Fibroblast of skin of right quadriceps (primary cell): Measurements from ENCODE around the gene ARHGAP15.
A peak's percentile ranks its signal among the peaks of the same experiment; 100 is the strongest.

ENCODE experiments used
- DNase-seq: peaks from one replicate; pipeline ENCODE4 v3.0.0-alpha.2; 2013

Gene ARHGAP15

DNA sequence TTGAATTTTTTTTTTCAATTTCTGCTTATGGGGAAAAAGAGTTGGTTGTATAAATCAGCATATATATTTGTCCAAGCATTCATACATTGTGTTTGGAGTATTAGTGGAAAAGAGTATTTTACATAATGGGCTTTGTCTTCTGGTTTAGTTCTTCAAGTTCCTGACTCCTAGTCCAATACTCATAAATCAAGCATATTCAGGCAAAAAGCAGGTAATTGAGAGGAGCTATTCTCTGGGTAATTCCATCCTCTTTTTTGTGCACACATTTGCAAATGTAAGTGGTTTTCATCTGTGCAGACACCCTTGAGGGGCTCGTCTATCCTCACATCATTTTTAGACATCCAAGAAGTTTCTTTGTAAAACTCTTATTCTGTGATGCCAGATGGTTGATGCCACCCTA, 337.2 kb downstream of the ARHGAP15 start:
- DNase-seq: no peak

DNA sequence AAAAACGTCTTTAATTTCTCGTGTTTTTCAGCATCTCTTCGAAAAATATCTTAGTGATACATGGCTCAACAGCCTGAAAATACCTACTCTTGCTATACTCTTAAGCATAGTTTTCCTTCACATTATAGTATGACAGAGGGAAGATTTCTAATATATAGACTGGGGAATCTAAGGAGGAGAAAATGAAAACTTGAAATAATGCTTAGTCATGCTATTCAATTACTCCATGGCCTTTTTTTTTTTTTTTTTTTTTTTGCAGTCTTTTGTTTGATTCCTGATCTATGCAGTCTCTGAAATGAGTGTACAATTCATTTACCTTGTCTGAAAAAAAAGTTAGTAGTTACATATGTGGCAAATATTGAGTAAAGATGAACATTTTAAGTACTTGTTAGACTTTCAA, 337.8 kb downstream of the ARHGAP15 start:
- DNase-seq: no peak

DNA sequence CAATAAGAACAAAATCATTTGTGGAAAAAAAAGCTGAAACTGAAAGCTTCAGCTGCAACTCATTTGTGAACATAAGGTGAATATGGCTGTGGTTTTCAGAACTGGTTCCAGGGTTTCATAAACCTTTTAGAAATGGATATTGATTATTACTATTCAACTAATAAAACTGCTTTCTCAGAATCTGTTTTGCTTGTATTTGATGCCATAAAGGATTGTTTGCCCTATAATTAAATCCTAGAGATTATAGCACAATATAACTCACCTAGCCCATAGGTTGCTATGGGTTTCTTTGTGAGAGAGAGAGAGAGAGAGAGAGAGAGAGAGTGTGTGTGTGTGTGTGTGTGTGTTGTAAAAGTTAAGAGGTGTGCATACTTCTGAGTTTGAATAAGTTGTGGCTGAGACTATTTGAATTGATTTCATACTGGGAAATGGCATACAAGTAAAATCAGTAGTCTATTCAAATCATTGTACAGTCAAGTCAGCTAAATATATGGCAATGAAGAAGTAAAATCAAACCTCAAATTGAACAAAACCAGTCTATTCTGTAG, 339.2 kb downstream of the ARHGAP15 start:
- no peak for DNase-seq

DNA sequence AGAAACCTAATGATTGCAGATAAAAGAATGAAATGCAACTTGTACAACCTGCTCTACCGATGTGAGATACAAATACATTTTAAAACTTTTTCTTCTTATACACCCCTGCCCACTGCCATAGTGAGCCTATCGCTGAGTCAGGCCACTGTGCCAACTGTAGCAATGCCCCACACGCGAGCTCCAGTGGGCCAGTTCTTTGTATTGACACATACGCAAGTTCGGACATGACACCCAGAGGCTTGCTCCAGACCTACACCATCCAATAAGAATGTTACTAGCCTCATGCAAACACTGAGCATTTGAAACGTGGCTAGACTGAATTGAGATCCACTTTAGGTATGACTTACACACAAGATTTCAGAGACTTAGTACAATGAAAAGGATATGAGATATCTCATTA, 340.1 kb downstream of the ARHGAP15 start:
- no peak for DNase-seq

DNA sequence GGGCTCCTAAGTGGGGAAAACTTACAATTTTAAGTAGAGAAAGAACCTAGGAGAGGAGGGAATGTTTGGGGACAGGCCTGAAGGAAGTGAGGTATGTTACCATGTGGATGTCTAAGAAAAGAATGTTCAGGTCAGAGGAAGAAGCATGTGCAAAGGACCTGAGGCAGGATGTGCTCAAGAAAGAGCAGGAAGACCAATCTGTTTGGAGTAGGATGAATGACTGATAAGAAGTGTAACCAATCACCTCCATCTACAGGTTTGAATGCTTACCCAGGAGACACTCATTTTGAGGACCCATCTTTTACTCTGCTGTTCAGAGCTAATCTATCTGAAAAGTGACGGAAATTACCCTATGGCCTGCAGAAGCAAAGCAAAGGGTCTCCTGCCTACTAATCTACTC, 342.3 kb downstream of the ARHGAP15 start:
- no peak for DNase-seq

DNA sequence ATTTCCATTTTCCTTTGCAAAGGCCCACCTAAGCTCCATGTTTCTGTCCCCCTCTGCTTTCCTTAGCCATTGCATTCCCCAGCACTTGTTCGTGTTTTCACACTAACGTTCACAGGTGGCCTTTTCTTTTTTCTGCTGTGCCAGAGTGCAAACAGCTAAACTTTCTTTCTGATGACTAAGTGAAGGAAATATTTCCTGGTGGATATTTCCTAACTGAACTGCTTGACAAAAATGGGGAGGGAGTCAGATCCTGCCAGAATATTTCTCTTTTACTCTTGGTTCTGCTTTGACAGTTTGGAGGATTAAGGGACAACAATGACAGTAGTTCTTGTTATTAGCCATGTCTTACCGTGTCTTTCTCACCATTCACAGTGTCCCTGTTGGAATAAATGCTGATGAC, 344.0 kb downstream of the ARHGAP15 start:
- DNase-seq: peak; percentile 76

DNA sequence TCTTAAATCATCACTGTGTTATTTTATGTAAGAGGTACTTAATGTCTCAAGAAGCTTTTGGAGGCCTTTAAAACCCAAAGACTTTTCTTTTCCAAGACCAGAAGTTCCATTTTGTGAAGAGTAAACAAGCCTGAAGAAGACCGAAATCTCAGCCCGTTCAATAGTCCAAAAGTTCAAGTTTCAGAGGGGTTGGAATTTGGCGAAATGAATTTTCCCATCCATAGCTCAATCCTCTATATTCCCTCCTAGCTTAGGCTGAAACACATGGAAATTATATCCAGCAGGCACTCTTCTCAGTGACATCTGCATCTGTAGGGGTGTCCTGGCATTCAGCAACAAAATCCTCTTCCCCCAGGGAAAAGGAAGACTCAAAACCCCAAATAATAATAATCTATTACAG, 344.6 kb downstream of the ARHGAP15 start:
- DNase-seq: no peak

DNA sequence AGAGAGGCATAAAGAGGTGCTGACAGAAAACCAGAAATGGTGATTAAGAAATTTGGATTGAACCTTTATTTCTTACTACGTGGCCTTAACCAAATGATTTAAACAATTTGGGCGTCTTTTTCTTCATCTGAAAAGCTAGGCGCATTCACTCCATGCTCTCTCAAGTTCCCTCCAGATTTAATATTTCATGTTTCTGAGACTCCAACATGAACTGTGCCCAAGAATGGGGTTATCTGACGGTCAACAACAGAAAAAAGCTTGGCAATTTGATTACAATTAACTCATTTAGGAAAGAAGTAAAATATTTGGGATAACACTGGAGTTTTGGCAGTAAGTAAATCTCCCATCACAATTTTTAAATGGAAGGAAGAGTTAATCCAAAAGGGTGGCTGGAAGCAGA, 345.4 kb downstream of the ARHGAP15 start:
- DNase-seq: no peak

DNA sequence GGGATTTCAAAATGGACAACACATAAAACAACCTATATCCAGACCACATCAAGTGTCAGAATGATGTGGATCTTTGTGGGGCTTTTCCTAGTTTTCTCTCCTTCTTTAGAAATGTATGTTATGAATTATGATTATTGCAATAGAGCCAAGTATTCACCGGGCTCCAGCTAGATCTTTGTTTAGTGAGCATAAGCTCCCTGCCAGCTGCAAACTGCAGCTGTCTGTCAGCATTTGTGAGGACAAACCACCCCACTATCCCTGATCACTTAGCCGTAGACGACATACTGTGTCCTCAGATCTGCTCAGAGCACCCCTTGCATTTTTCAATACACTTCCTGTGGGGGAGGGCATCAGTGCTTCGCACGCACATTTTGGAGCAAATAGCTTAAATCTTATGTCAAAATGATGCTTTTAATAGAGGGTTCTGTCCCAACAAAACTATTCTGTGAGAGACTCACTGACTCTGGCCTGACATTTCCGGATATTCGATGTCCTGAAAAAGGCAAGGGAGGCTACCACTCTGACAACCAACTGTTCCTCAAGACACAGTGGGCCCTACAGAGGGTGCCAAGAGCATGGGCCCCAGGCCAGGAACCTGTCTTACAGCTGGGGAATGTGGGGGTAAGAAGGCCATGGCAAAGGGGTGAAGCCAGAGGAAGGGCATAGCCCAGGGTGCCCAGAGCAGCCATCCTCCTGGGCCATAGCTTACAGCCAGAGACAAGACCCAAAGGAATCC, 346.0 kb downstream of the ARHGAP15 start:
- DNase-seq: peak; percentile 41

DNA sequence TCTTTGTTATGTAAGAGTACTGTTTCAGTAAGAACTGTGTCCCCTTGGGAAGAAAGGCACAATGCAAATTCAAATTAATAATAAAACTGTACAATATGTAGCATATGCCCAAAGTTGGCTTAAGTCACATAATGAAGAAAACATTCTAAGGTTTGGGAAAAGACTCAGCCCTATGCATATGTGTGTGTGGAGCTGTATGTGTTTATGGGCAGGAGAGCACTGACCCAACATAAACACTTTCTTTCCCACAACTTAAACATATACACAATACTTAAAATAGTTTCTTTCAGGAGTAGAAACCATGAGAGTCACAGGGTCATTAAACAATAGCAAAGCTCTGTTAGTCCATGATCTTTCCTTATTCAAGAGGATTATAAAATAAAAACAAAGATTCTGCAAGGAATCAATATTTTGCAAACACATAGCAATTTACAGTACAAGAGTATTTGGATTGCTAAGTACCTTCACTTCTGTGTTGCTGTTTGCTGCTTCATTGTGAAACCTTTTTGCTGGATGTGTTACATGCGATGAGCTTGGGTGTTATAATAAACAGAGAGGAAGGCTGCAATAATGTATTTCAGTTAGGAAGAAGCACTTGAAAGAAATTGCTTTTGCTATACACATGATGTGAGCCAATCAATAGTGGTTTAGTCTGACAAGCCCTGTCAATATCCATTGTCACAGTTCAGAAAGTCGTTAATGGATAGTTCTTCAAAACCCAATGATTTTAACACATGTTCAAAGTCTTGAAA, 347.3 kb downstream of the ARHGAP15 start:
- peak; percentile 13 for DNase-seq

DNA sequence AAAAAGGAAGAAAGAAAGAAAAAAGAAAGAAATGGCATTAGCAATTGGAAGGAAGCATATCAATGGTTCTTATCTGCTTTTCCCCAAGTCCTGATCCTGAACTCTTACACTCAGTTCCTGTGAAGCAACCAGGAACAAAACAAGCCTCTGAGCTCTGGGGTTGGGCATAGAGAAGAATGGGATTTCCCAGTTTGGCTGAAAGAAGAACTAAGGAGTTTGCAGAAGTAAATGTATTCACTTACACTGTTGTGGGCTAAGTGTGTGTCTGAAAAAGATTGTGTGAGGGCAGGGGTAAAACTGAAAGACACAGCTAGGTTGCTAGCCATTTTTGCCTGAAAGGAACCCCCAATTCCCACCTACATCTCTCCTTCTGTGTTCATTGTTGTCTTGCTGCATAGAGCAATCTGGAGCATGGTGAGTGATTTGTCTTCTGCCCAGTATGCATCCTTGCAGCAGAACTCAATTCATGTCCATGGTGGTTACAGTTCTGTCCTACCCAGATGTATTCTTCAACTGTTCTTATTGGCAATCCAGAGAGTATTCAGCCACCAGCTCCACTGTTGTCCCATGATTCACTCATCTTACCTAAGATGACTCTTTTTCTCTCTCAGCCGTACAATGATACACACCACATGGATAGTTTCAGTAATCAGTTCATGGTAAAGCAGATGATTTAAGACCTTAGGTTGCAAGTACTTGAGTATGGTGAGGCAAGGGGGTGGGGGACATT, 348.7 kb downstream of the ARHGAP15 start:
- no peak for DNase-seq

DNA sequence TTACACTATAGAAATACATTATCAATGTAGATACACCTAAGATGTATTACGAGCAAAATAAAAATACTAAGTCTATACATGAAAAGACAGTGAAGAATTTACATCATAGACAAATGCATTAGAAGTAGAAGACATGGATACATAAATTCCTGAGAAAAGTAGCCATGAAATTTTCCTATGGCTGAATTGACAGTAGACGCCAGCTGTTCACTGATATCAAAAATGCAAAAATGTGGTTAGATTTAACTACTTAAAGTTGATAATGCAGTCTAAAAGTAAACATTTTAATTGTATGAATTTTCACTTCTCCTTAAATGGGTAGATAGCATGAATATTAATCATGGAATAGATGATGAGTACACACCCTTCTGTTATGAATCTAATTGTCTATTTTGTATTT, 350.9 kb downstream of the ARHGAP15 start:
- no peak for DNase-seq

DNA sequence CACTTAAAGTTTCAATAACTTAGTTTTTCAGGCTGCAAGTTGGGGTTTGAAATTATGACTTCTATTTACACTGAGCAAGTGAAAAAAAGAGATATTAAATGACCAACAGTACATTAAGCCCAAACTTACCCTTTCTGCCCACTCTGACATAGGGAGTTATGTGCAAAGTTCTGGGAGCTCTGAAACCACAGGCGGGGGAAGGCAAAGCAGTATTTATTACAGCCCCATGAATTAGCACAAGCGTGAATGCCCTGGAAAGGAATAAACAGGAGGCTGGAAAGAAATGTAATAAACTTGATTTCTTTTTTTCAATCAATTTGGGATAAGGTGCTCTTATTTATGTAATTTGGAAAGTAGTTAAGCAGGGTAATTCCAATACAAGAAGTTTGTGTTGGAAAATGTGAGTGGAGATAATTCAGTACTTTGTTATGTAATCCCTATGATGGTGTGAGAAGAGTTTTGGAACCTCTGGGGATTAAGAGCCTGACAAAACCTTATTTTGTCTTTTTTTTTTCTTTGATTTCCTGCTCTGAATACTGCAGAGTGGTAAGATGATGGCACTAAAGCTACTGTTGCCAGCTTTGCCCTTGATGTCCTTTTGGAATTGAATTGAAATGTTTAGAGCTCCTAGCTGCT, 351.5 kb downstream of the ARHGAP15 start:
- DNase-seq: no peak

DNA sequence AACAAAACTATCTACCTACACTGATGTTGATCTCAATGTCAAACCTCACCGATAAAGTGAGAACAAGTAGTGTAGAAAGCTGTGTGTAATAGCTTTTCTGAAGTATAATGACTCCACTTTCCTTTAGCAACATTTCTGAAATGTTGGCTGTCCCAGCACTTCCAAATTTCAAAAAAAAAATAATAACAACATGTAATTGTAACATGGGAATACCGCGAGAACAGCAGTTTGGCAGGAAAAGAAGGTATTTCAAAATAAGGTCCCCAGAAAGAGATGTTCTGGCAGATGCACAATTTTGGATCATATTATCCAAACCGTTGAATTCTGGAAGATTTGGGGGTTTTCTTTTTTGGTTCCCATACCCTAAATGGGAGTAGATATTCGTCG, 352.0 kb downstream of the ARHGAP15 start:
- DNase-seq: no peak

DNA sequence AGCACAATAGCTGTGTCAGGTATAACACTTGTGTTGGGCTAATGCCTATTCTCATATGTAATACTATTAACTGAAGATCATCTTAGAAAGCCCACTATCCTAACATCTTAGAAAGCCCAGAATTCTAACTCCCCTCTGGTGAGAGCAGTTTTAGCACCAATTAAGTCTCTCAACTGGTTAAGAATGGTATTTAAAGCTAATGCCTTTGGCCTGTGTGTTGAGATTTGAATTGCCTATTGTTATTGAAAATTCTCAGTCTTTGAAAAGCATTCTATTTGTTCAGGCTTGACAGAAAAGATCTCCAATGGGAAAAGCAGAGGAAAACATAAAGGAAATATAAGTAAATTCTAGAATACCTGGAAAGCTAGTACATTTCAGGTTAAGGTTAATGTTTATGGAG, 352.5 kb downstream of the ARHGAP15 start:
- DNase-seq: no peak

DNA sequence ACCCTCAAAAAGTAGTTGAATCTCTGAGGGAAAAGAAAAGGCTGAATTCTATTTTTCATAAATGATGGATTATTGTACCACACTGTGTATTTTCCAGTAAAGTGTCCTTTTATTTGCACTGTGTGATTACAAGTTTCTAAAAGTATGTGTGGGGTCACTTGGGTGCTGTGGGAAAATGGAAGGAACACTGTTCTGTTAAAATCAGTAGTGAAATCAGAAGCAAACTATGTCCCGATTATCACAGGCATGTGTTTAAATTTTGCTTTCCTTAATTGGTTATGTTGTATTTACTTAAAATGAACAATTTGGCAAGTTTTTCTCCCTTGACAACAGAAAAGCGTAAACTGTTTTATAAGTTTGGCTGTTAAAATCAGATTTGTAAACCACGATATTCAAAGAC, 353.1 kb downstream of the ARHGAP15 start:
- DNase-seq: no peak

DNA sequence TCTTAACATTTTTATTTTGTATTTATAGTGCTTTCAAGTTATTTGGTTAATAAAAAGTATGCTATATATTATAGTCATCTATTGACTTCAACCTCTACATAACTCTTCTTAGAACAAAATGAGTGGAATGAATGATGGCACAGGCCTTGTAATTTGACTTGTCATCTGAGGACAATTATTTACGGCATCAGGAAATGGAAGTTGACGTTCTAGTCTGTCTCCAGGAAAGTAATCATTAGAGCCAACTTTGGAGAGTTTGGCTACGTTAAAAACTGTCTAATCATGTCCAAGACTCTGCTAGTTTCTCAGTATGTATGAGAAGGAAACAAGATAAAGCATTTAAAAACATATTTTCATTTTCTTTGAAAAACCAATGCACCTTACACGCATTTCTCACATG, 353.6 kb downstream of the ARHGAP15 start:
- DNase-seq: peak; percentile 26

DNA sequence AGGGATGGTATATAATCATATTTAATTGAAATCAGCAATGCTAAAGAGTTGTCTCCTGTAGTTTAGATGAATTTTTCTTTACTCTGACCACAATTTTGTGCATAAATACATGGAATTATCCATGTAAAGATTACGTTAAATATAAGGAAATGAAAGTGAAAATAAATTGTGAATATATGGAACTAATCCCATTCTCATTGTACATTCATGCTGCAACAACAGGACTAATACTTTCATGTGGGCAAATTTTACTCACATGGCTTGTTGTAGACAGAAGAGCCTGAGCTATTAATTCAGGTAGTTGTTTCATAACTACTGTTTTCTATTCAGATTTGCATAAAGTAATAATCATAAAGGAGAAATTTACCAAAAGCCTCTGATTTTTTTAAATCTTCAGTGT, 357.8 kb downstream of the ARHGAP15 start:
- no peak for DNase-seq

DNA sequence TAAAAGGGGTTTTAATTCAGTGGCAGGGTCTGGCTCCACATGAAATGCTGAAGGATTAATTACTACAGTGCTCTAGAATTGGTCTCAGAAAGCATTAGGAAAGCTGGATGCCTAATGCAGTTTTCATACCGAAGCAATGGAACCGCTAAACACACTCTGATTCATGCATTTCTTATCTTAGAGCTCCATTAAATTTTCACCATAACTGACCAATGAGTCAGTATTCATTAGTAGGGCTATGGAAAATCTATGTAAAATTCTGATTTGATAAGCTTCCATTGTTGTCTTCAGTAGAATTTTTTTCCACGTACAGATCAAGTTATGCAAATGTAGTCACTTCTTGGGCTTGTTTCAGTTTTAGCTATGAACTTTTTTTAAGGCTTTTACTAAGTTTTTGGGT, 359.9 kb downstream of the ARHGAP15 start:
- DNase-seq: peak; percentile 82

DNA sequence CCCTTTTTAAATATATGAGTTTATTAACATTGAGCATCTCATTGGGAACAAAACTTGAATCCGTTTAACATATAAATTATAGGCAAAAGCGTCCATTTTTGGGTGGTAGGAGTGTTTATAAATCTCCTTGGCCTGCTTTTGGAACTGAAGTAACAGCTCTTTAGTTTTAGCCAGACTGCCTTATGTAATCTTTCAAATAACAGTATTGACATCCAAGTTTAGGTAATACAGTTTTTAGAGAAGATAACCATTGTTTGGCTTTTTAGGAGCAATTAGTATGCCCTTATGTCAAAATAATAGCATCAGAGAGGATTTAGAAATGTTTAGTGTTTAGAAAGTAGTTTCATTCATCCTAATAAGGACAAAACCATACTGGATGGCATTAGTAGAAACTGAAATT, 361.9 kb downstream of the ARHGAP15 start:
- no peak for DNase-seq

DNA sequence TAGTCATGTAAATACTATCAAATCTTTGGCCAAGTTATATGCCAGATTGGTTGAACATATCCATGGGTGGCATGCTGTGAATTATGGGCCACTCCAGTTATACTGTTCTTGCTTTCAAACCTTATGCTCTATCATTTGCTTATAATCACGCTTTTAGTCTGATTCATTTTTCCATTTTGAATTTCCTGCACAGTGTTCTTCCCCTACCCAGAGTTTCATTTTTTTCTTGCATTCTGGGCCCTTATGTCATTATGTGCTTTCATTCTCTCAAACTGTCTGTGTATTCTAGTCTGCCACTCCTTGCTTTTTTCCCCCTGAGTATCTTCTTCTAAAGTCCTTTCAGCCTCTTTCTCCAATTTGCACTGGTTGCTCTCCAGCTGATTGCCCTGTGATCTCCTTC, 364.1 kb downstream of the ARHGAP15 start:
- no peak for DNase-seq

DNA sequence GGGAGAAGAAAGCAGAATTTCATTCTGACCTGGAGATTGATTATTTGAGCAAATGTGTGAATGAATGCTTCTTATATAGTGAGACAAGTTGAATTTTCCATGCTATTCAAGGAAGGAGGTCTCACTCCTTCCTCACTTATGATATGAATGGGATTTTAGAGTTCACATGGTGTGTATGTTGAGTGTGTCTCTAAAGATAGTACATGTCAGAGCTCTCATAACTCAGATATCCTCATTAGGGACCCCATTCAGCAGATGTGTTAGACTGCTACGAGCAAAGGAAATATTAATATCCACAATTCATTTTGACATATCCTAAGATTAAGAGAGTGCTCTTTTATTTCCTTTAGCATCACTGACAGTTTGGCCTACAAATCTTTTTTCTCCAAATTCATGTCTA, 368.5 kb downstream of the ARHGAP15 start:
- DNase-seq: no peak

DNA sequence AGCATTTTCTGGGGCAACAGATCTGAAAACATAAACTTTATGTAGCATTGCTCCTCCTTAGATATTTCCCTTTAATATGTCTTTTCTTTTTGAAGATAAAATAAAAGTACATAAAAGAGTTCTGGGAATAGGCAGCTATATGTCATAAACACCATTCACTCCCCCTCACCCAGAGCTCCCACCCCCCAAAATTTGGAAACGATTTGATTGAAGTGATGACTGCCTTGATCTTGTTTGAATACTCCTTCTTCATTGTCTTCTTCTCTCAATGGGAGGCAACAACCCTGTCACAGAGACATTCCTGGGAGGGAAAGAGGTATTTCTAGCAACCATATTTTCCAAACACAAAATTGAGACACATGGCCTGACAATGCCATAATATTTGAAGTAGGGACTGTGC, 369.3 kb downstream of the ARHGAP15 start:
- DNase-seq: no peak
